ENCODE results near the gene EFCAB12.
"Not testable (repeated sequence)": the region's sequence is repeated elsewhere in the genome, so short reads cannot be mapped to it uniquely, and the experiment has no call there.

EFCAB12 gene

GRCh38 chr3:129369711-129370110, 58.7 kb downstream of the EFCAB12 start:
- H3K4me3 ChIP-seq (ENCODE audit: low read depth, low read length) = no peak overlapping the region
- TF ChIP-seq CTCF (IDR thresholded peaks at IDR 0.05; ENCODE audit: control insufficient read depth, extremely low read depth, insufficient read depth) = no peak
- DNase-seq (ENCODE audit: low read depth) = no peak

GRCh38 chr3:129367821-129368220, 60.6 kb downstream of the EFCAB12 start:
- TF ChIP-seq CTCF (IDR thresholded peaks at IDR 0.05; ENCODE audit: control insufficient read depth, extremely low read depth, insufficient read depth) = no peak
- no peak for DNase-seq (ENCODE audit: low read depth)
- H3K4me3 ChIP-seq (ENCODE audit: low read depth, low read length) = no peak overlapping the region

GRCh38 chr3:129366312-129366831, 62.1 kb downstream of the EFCAB12 start:
- no peak for DNase-seq (ENCODE audit: low read depth)
- H3K4me3 ChIP-seq (ENCODE audit: low read depth, low read length) = no peak overlapping the region
- TF ChIP-seq CTCF (IDR thresholded peaks at IDR 0.05; ENCODE audit: control insufficient read depth, extremely low read depth, insufficient read depth) = no peak

- no peak for DNase-seq (ENCODE audit: low read depth)
- H3K4me3 ChIP-seq (ENCODE audit: low read depth, low read length) = no peak overlapping the region
- TF ChIP-seq CTCF (IDR thresholded peaks at IDR 0.05; ENCODE audit: control insufficient read depth, extremely low read depth, insufficient read depth) = no peak
These were observed 62.9 kb downstream of the EFCAB12 start for GRCh38 chr3:129365296-129366136.

- DNase-seq (ENCODE audit: low read depth); H3K4me3 ChIP-seq (ENCODE audit: low read depth, low read length): not testable (repeated sequence)
These were observed 63.6 kb downstream of the EFCAB12 start for GRCh38 chr3:129364811-129365210.

- not testable (repeated sequence) for DNase-seq (ENCODE audit: low read depth); H3K4me3 ChIP-seq (ENCODE audit: low read depth, low read length)
These were observed 65.1 kb downstream of the EFCAB12 start for GRCh38 chr3:129363356-129363755.

GRCh38 chr3:129360705-129361460, 67.6 kb downstream of the EFCAB12 start:
- no peak overlapping the region for H3K4me3 ChIP-seq (ENCODE audit: low read depth, low read length)
- TF ChIP-seq CTCF (IDR thresholded peaks at IDR 0.05; ENCODE audit: control insufficient read depth, extremely low read depth, insufficient read depth) = no peak
- no peak for DNase-seq (ENCODE audit: low read depth)
